Measurements from ENCODE around the gene ZFP2.
"Not testable (repeated sequence)": the region's sequence is repeated elsewhere in the genome, so short reads cannot be mapped to it uniquely, and the experiment has no call there.

ZFP2 gene

GRCh38 chr5:178895615-178896571, at the start of gene ZFP2:
TSS of gene ZFP2 (plus strand) at chr5:178895913. CDS start at chr5:178931314, 35,401 bp downstream.
- peak; percentile 18 for DNase-seq

- DNase-seq: no peak
These were observed 46.4 kb upstream of the ZFP2 start for GRCh38 chr5:178849316-178849715.

- no peak for DNase-seq
These were observed 43.8 kb upstream of the ZFP2 start for GRCh38 chr5:178851951-178852350.

DNA sequence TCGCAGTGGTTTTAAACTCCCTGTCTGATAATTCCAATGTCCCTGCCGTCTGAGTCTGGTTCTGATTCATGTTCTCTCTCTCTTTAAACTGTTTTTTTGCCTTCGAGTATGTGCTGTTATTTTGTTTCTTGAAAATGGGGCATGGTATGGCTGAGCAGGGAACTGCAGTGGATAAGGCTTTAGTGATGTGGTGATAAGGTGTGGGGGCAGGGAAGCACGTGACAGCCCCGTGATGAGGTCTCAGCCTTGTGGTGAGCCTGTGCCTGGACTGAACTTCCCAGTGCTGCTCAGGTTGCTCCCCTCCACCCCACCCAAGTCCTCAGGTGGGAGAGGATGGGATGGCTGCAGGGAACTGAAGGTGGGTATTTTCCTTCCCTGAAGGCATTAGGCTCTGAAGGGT, 41.4 kb upstream of the ZFP2 start:
- no peak for DNase-seq

GRCh38 chr5:178859625-178860521, 35.8 kb upstream of the ZFP2 start, which contains the start of gene ZNF354B:
TSS of gene ZNF354B (plus strand) at chr5:178859953. CDS start at chr5:178861048, 1,095 bp downstream.
- DNase-seq: peak; percentile 57

DNA sequence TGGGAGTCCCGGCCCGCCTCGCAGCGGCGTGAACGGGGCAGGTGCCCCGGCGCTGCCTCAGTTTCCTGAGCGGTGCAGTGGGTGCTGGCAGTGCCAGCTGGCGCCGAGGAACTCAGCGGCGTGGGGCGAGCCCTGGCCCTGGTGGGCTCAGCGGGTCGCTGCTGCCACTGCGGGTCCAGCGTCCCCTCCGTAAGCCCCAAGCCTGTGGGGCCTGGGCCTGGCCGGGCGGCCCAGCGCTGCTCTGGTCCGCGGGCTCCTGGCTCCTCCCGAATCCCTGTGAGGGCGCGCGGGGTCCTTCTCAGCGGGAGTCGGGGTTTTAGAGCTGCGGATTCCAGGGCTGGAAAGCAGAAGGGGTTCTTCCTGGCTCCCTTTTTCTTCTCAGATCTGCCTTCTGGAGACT, 35.1 kb upstream of the ZFP2 start:
- DNase-seq: not testable (repeated sequence)

DNA sequence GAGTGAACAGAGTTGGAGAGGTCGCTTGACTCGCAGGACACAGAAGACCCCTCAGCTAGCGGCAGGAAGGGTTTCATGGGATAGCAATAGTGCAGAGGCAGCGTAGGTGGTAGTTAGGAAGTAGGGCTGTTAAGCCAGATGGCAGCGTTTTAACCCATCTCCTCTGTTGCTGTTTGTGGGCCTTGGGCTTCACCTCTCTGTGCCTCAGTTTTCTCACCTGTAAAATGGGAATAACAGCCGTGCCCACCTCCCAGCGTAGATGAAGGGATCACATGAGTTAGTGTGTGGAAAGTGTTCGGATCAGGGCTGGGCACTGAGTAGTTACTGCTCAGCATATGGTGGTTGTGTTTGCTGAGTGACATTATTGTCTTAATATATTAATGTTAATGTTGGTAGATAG, 34.1 kb upstream of the ZFP2 start:
- DNase-seq: no peak

GRCh38 chr5:178866946-178867345, 28.8 kb upstream of the ZFP2 start:
- no peak for DNase-seq

DNA sequence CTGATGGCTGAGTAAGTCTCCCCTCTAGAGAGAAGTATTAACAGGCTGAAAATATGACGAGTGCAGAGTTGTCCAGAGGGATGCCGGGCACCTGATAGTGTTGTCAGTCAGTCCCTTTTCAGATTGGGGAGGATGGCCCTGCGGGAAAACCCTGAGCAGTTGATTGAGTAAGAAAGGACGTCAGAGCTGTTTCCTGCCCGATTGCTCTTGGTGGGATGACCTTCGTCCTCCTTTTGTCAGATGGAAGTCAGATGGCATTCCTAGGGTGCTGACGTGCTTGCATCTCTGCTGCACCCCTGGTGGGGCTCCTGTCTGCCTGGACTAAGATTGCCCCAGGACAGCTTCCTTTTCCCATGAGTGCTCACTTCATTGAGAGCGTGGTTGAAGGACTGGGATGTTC, 26.1 kb upstream of the ZFP2 start:
- no peak for DNase-seq

DNA sequence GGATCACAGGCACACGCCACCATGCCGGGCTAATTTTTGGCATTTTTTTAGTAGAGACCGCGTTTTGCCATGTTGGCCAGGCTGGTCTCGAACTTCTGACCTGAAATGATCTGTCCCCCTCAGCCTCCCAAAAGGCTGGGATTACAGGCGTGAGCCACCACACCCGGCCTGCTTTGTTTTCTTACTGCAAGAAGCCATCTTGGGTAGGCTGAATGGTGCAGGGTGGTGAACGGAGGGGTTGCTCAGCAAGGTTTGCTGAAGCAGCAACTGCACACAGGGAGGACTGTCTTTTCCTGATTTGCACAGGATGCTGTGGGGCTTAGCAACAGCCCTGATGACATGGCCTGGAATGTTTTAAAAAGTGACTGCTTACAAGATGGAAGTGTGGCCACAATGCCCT, 25.3 kb upstream of the ZFP2 start:
- no peak for DNase-seq

DNA sequence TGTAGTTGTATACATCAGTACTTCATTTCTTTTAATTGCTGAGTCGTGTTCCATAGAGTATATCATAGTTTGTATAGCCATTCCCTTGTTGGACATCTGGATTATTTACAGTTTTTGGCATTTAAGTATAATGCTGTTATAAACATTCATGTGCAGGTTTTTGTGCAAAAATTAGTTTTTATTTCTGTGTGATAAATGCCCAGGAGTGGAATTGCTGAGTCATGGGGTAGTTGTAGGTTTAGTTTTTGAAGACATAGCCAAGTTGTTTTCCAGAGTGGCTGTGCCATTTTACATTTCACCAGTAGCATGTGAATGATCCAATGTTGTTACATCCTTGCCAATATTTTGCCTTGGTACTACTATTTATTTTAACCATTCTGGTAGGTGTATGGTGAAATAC, 23.4 kb upstream of the ZFP2 start:
- DNase-seq: no peak

- not testable (repeated sequence) for DNase-seq
These were observed 12.5 kb upstream of the ZFP2 start for GRCh38 chr5:178883115-178883694.

DNA sequence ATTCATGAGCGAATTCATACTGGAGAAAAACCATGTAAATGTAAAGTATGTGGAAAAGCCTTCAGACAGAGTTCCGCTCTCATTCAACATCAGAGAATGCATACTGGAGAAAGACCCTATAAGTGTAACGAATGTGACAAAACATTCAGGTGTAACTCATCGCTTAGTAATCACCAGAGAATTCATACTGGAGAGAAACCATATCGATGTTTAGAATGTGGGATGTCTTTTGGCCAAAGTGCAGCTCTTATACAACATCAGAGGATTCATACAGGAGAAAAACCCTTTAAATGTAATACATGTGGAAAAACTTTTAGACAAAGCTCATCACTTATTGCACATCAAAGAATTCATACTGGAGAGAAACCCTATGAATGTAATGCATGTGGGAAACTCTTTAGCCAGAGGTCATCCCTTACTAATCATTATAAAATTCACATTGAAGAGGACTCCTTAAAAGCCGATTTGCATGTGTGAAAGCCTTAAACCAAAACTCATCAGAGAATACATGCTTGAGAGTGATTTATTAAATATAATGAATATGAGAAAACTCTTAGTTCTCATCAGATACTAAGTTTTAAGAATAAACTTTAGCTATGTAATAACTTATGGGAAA, 11.8 kb upstream of the ZFP2 start:
- DNase-seq: no peak

DNA sequence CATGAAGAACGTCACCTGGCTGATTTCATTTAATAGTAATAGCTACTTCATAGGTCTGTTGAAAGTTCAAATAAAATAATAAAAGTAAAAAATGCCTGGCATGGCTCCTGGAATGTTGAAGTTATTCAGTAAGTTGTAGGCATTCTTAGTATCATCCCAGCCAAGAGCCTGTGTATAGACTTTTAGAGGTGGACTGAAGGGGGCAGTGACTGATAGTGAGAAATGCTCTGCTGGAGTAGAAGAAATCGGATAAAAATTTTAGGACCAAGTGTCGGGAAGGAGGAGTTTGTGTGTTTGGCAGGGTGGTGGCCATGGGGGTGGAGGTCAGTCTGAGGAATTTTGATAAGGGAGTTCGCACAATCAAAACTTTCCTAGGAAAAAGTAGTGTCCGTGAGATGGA, 3.6 kb downstream of the ZFP2 start:
- no peak for DNase-seq

DNA sequence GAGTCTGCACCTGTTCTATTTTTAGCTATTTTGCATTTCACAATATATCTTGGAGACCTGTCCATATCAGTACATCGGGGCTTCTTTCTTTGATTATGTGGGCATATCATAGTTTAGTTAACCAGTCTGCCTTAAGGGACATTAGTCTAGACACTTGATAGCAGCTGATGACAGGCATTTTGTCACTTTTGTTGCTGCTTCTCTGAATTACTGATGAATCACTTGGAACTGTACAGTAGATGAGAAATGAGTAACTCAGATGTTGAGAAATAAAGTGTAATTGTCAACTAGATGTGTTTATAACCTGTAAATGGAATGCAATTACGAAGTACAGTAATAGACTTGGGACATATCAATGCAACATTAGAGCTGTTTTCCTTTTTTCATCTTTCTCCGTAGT, 7.1 kb downstream of the ZFP2 start:
- no peak for DNase-seq

- DNase-seq: no peak
These were observed 36.4 kb downstream of the ZFP2 start for GRCh38 chr5:178931846-178932760.

DNA sequence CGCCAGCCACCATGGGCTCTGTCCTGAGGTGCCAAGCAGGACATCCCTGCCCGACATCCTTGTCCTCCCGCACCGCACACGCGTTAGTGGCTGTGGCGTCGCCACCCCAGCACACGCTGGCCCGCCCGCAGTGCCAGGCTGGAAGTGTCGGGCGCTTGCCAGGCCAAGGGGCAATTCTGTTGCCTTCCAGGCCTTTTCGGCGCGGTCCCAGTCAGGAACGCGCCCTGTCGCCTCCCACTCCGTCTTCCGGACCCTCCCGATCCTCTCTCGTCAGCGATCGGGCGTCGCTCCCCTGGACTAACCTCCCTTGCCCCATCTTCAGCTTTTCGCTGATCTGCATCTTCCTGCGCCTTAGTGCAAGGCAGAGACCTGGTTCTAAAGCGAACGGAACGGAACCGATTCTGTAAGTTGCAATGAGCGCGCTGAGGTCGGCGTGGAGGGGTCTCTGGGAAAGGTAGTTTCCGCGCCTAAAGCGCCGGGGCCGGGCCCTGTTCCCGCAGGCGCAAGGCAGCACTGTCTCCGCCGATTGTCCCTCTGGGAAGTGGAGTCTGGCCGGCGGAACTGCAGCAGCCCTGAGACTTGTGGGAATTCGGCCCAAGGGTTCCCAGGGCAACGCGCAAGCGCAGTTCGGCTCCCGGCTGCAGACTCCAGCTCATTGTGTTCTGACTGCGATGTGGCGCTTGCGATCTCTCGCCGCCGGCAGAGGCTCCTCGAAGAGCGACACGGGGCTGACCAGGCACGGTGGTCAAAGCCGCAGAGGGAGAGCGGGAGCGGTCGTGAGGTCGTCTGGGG, 45.1 kb downstream of the ZFP2 start, which contains the start of gene ZNF454:
Gene ZNF454, plus strand, starts transcription at position 630 of the 792 bp plus-strand sequence. CDS start 1,594 bp downstream, outside the sequence.
- no peak for DNase-seq

DNA sequence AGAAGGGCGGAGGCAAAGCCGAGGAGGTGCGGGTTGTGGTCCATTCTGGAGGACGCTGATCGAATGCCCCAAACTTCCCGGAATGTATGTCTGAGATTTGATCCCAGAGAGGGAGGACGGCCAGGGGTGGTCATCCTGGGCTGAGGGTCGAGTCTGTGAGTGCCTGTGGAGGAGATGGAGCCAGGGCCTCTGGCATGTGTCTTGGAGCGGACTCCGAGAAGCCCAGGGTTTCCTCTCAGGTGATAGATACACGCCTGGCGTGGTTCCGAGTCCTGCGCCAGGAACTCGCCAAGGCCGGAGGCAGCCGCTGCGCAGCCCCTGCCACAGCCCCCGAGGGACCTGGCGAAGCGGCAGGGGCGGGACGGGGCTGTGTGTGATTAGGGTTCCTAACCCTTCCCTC, 45.6 kb downstream of the ZFP2 start:
- no peak for DNase-seq

DNA sequence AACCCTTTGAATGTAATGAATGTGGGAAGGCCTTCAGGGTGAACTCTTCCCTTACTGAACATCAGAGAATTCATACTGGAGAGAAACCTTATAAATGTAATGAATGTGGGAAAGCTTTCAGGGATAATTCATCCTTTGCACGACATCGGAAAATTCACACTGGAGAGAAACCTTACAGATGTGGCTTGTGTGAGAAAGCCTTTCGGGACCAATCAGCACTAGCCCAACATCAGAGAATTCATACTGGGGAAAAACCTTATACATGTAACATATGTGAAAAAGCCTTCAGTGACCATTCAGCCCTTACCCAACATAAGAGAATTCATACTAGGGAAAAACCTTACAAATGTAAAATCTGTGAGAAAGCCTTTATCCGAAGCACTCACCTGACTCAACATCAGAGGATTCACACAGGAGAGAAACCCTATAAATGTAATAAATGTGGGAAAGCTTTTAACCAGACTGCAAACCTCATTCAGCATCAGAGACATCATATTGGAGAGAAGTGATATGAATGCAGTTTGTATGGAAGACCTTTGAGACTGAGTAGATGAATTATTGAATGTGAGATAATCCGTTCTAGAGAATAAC, 69.8 kb downstream of the ZFP2 start:
- DNase-seq: no peak

GRCh38 chr5:178981381-178981780, 85.7 kb downstream of the ZFP2 start:
- no peak for DNase-seq

Data from DMS79 (cell line).